ENCODE results near the gene DGKE. TPM values are rescaled to one million over a fixed set of nuclear protein-coding genes. Genes with fewer than 3 reads are reported as not detected.

DGKE gene
- total RNA-seq, 1 donor from 2014 or later: 85.0 TPM

DNA sequence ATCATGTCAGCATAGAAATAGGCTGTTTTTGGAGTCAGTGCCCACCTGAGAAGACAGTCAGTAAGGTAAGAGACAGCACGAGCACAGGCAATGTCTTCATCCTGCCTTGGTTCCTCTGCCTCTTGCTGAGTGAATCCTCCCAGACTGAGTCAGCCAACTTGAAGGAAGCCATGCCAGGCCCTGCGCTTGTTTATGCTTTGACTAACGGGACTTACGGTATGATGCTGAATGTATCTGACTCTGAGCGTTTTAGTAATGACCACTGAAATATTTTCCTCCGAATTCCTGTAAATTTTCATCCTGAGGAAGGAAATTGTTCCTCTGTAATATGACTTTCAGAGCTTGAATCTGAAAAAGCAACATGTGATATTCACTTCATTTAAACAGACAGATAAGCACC is 18.2 kb upstream of the DGKE start:
- Histone ChIP-seq H3K36me3 (no peaks in the 10 kb centered on the region), H3K4me3 (no peak overlapping the region), H3K9me3 (no peaks in the 10 kb centered on the region), H3K27me3 (no peaks in the 10 kb centered on the region), H3K27ac (no peak overlapping the region), H3K4me1 (no peaks in the 10 kb centered on the region)
- no peak for DNase-seq (ENCODE audit: low spot score in 2 of 2)
- intact Hi-C loops (cut with DNase I): no loop called here
- TF ChIP-seq, protein P1, sequence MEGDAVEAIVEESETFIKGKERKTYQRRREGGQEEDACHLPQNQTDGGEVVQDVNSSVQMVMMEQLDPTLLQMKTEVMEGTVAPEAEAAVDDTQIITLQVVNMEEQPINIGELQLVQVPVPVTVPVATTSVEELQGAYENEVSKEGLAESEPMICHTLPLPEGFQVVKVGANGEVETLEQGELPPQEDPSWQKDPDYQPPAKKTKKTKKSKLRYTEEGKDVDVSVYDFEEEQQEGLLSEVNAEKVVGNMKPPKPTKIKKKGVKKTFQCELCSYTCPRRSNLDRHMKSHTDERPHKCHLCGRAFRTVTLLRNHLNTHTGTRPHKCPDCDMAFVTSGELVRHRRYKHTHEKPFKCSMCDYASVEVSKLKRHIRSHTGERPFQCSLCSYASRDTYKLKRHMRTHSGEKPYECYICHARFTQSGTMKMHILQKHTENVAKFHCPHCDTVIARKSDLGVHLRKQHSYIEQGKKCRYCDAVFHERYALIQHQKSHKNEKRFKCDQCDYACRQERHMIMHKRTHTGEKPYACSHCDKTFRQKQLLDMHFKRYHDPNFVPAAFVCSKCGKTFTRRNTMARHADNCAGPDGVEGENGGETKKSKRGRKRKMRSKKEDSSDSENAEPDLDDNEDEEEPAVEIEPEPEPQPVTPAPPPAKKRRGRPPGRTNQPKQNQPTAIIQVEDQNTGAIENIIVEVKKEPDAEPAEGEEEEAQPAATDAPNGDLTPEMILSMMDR (IDR thresholded peaks at IDR 0.05): no peak

DNA sequence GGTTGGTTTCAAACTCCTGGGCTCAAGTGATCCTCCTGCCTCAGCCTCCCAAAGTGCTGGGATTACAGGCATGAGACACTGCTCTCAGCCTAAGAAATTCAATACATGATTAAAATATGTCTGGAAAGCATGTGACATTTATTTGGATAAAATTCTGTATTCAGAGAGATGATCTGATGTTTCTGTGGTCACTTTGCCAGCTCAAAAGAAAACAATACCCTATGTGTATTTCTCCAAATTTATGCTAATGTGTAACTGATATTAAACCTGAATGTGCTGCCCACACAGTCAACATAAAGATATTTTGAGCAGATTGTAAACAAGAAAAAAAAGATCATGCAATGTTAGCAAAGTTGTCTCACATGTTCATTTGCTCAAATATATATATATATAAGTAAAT is 16.9 kb upstream of the DGKE start:
- H3K27ac ChIP-seq: no peak overlapping the region
- no peaks in the 10 kb centered on the region for H3K4me1 ChIP-seq
- no peak overlapping the region for H3K4me3 ChIP-seq
- intact Hi-C loops (cut with DNase I): no loop called here
- H3K9me3 ChIP-seq: no peaks in the 10 kb centered on the region
- no peaks in the 10 kb centered on the region for H3K36me3 ChIP-seq
- TF ChIP-seq, protein P1 (IDR thresholded peaks at IDR 0.05): no peak
- no peaks in the 10 kb centered on the region for H3K27me3 ChIP-seq
- DNase-seq (ENCODE audit: low spot score in 2 of 2): no peak

DNA sequence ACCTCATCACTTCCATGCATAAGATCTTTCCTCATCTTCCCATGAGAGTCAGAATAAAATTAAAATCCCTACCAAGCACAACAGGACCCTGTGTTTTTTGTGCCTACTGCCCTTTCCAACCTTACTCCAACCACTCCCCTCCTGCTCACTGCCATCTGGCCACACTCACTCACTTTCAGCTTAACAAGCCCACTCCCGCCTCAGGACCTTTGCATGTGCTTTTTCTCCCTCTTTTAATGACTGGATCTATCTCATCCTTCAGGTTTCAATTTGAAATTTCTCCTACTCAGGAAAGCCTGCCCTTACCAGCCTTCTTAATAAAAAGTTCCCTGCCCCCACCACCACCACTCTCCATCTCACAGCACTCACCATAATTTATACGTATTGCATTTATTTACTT is 14.9 kb upstream of the DGKE start:
- H3K9me3 ChIP-seq: no peaks in the 10 kb centered on the region
- TF ChIP-seq, protein P1 (IDR thresholded peaks at IDR 0.05): no peak
- H3K4me1 ChIP-seq: no peaks in the 10 kb centered on the region
- no peak for DNase-seq (ENCODE audit: low spot score in 2 of 2)
- H3K36me3 ChIP-seq: no peaks in the 10 kb centered on the region
- intact Hi-C loops (cut with DNase I): loop anchor here (1.0 kb wide), 1 partner anchor 121 kb away; no protein-coding TSS in a partner anchor
- H3K4me3 ChIP-seq: no peak overlapping the region
- H3K27me3 ChIP-seq: no peaks in the 10 kb centered on the region
- H3K27ac ChIP-seq: no peak overlapping the region

DNA sequence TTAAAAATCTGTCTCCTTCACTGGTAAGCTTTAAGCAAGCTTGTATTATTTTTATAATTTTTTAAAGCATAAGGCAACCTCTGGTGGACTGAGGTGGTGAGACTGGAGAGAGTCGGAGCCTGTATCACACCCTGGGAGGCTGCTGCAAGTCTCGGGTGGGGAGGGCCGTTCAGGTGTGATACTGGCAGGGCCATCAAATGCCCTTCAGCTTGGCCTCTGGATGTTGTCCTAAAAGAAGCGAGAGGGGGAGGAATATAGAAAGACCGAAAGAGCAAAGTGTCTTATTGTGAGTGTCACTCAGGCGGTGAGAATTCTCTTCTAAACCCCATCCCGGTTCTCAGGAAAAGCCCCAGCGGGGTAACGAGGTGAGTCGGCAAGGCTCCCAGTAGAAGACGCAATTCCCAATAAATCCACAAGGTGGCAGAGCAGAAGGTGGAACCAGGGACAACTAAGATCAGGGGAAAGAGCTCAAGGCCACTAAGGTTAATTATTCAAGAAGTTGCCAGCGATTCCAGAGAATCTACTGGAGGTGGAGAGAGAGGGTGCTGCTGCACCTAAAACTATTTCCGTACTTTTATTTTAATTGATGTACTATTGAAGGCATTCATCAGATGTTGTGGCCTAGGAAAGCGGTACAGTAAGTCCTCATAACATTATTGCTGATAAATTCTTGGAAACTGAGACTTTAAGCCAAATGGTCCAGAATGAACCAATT is 14.4 kb upstream of the DGKE start:
- Histone ChIP-seq H3K9me3 (no peaks in the 10 kb centered on the region), H3K4me1 (no peaks in the 10 kb centered on the region), H3K27ac (no peak overlapping the region), H3K36me3 (no peaks in the 10 kb centered on the region), H3K4me3 (no peak overlapping the region), H3K27me3 (no peaks in the 10 kb centered on the region)
- TF ChIP-seq, protein P1 (IDR thresholded peaks at IDR 0.05): peak; percentile 76 to 89 (median 81)
- intact Hi-C loops (cut with DNase I): loop anchor here (1.0 kb wide), 1 partner anchor 121 kb away; no protein-coding TSS in a partner anchor
- DNase-seq (ENCODE audit: low spot score in 2 of 2): peak in 1 of 2 donors; percentile 77

DNA sequence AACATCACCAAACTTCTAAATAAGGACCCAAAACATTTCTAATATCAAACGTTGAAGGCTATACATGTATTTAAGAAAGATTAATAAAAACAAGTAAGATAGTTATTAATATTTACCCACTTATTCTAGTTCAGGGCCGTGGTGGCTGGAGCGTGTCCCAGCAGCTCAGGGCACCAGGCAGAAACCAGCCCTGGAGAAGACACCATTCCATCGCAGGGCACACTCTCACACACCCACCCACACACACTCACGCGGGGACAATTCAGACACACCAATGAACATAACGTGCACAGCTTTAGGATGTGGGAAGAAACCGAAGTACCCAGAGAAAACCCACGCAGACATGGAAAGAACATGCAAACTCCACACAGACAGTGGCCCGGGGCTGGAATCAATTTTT is 13.7 kb upstream of the DGKE start:
- H3K9me3 ChIP-seq: no peaks in the 10 kb centered on the region
- H3K27ac ChIP-seq: no peak overlapping the region
- DNase-seq (ENCODE audit: low spot score in 2 of 2): no peak
- H3K27me3 ChIP-seq: no peaks in the 10 kb centered on the region
- no peak overlapping the region for H3K4me3 ChIP-seq
- no peaks in the 10 kb centered on the region for H3K4me1 ChIP-seq
- TF ChIP-seq, protein P1 (IDR thresholded peaks at IDR 0.05): no peak
- H3K36me3 ChIP-seq: no peaks in the 10 kb centered on the region
- intact Hi-C loops (cut with DNase I): no loop called here

Measured in ascending aorta (tissue), 2 donors.